IMR-90 (cell line): Measurements from ENCODE around the gene LDLRAD4. TPM values are rescaled to one million over a fixed set of nuclear protein-coding genes. Genes with fewer than 3 reads are reported as not detected.

Experiments
- ATAC-seq: fragments of 200-7000 bp; cut with Tn5 transposase; 2 replicates; pipeline ENCODE4 v1.9.1; 2020; ENCODE audit warnings: low read depth, mild to moderate bottlenecking, moderate library complexity
- BruUV-seq: library from RNA; stranded (reverse); fragments of 400-500 nt; replicated peaks from 2 replicates; lab custom pipeline; 2021; lab: Mats Ljungman, UMichigan
- CTCF ChIA-PET: fragments of 300-600 bp; formaldehyde crosslinking; extraction: SDS; loops from one replicate; lab custom pipeline; 2021; ENCODE audit warnings: antibody characterized with exemption; lab: Yijun Ruan, JAX
- POLR2A ChIA-PET: fragments of 300-600 bp; sonication (Branson Sonifier 250); formaldehyde crosslinking; loops from one replicate; lab custom pipeline; 2022; ENCODE audit warnings: antibody characterized with exemption; ENCODE audit not compliant: unreplicated experiment; lab: Charles Lee
- DNase-seq: peaks from one replicate; pipeline ENCODE4 v3.0.0; 2013
- H2AFZ ChIP-seq: replicated peaks from 2 replicates; pipeline ENCODE3; 2013; ENCODE audit warnings: low read length, mild to moderate bottlenecking; ENCODE audit not compliant: poor library complexity
- H2AK5ac ChIP-seq: 2 replicates; pipeline ENCODE4 v1.6.1; 2013; ENCODE audit warnings: low read depth, low read length, inconsistent platforms
- H2AK9ac ChIP-seq: replicated peaks from 2 replicates; pipeline ENCODE3; 2013; ENCODE audit warnings: mild to moderate bottlenecking, low read depth, low read length, moderate library complexity; ENCODE audit not compliant: poor library complexity
- H2BK120ac ChIP-seq: 2 replicates; pipeline ENCODE4 v1.6.1; 2013; ENCODE audit warnings: low read depth, low read length, inconsistent platforms
- H2BK15ac ChIP-seq: 3 replicates; pipeline ENCODE4 v1.6.1; 2013; ENCODE audit warnings: low read depth, low read length, inconsistent platforms
- H2BK20ac ChIP-seq: 2 replicates; pipeline ENCODE4 v1.6.1; 2013; ENCODE audit warnings: low read depth, mild to moderate bottlenecking, inconsistent platforms, low read length, moderate library complexity
- H2BK5ac ChIP-seq: 2 replicates; pipeline ENCODE4 v1.6.1; 2013; ENCODE audit warnings: mild to moderate bottlenecking, low read depth, low read length, inconsistent platforms; ENCODE audit not compliant: poor library complexity, severe bottlenecking
- H3K14ac ChIP-seq: replicated peaks from 2 replicates; pipeline ENCODE4 v1.6.1; 2013; ENCODE audit warnings: low read depth, low read length, inconsistent platforms
- H3K18ac ChIP-seq: 2 replicates; pipeline ENCODE4 v1.6.1; 2013; ENCODE audit warnings: low read depth, low read length, control low read depth
- H3K23ac ChIP-seq: 2 replicates; pipeline ENCODE4 v1.6.1; 2013; ENCODE audit warnings: low read depth, low read length, inconsistent platforms
- H3K27ac ChIP-seq: 2 replicates; pipeline ENCODE4 v1.5.1; 2013; ENCODE audit warnings: mild to moderate bottlenecking, control low read depth, low read length; ENCODE audit not compliant: insufficient read depth
- H3K27me3 ChIP-seq: 2 replicates; pipeline ENCODE4 v1.6.1; 2013; ENCODE audit warnings: low read length; ENCODE audit not compliant: control insufficient read depth, insufficient read depth
- H3K36me3 ChIP-seq: 2 replicates; pipeline ENCODE4 v1.6.1; 2013; ENCODE audit warnings: low read length, mixed read lengths; ENCODE audit not compliant: control insufficient read depth, insufficient read depth
- H3K4ac ChIP-seq: 2 replicates; pipeline ENCODE4 v1.6.1; 2013; ENCODE audit warnings: low read depth, low read length, inconsistent platforms
- H3K4me1 ChIP-seq: 2 replicates; pipeline ENCODE4 v1.6.1; 2013; ENCODE audit warnings: low read length, mixed read lengths; ENCODE audit not compliant: control insufficient read depth, insufficient read depth
- H3K4me2 ChIP-seq: 2 replicates; pipeline ENCODE4 v1.6.1; 2013; ENCODE audit warnings: low read depth, mild to moderate bottlenecking, control low read depth, low read length, moderate library complexity
- H3K4me3 ChIP-seq: 2 replicates; pipeline ENCODE4 v1.5.1; 2013; ENCODE audit warnings: low read depth, mild to moderate bottlenecking, control low read depth, low read length, moderate library complexity; ENCODE audit not compliant: insufficient read depth
- H3K56ac ChIP-seq: 2 replicates; pipeline ENCODE4 v1.6.1; 2013; ENCODE audit warnings: low read length, inconsistent platforms; ENCODE audit not compliant: insufficient read depth; ENCODE audit errors: extremely low read depth
- H3K79me1 ChIP-seq, 2 experiments: 2 replicates each; pipeline ENCODE4 v1.6.1; 2013; ENCODE audit warnings: low read length in 2 of 2, inconsistent platforms in 1 of 2, low read depth in 1 of 2
- H3K9ac ChIP-seq: 2 replicates; pipeline ENCODE4 v1.6.1; 2013; ENCODE audit warnings: low read depth, low read length, control low read depth
- H3K9me1 ChIP-seq: 2 replicates; pipeline ENCODE4 v1.6.1; 2013; ENCODE audit warnings: low read length, inconsistent platforms; ENCODE audit not compliant: insufficient read depth
- H3K9me3 ChIP-seq: 2 replicates; pipeline ENCODE4 v1.6.1; 2013; ENCODE audit warnings: low read length; ENCODE audit not compliant: control insufficient read depth, insufficient read depth
- H4K20me1 ChIP-seq: 2 replicates; pipeline ENCODE4 v1.6.1; 2013; ENCODE audit warnings: low read length, inconsistent platforms; ENCODE audit not compliant: insufficient read depth
- H4K5ac ChIP-seq: 2 replicates; pipeline ENCODE4 v1.6.1; 2013; ENCODE audit warnings: mild to moderate bottlenecking, low read depth, low read length, control low read depth
- H4K8ac ChIP-seq, 2 experiments: 2 replicates each; pipeline ENCODE4 v1.6.1; 2013; ENCODE audit warnings: low read depth in 2 of 2, low read length in 2 of 2, control low read depth in 1 of 2, inconsistent platforms in 1 of 2
- H4K91ac ChIP-seq: 2 replicates; pipeline ENCODE4 v1.6.1; 2013; ENCODE audit warnings: low read depth, low read length, inconsistent platforms; ENCODE audit not compliant: insufficient read depth
- CEBPB ChIP-seq: IDR thresholded peaks from 2 replicates; pipeline ENCODE4 v1.6.1; 2012; ENCODE audit warnings: low read depth, low read length, improper control_type of control experiment
- CHD1 ChIP-seq: IDR thresholded peaks from 2 replicates; pipeline ENCODE4 v1.6.1; 2012; ENCODE audit warnings: low read depth, low read length, improper control_type of control experiment
- MAZ ChIP-seq: IDR thresholded peaks from 2 replicates; pipeline ENCODE4 v1.6.1; 2012; ENCODE audit warnings: low read depth, mild to moderate bottlenecking, low read length, improper control_type of control experiment, moderate library complexity, borderline replicate concordance
- MXI1 ChIP-seq: IDR thresholded peaks from 2 replicates; pipeline ENCODE4 v1.6.1; 2012; ENCODE audit warnings: low read depth, mild to moderate bottlenecking, low read length, moderate library complexity, borderline replicate concordance
- RFX5 ChIP-seq: IDR thresholded peaks from 2 replicates; pipeline ENCODE4 v1.8.0; 2012; ENCODE audit warnings: low read depth, mild to moderate bottlenecking, low read length, moderate library complexity
- WGBS, 2 experiments: methylation state at CpG; one replicate each; pipeline versions ENCODE4 v1.1.5 to v1.1.7; 2013; ENCODE audit warnings: missing lambda C conversion rate in 2 of 2; ENCODE audit not compliant: insufficient read length in 1 of 2; ENCODE audit errors: extremely low coverage in 2 of 2; 5-methylcytosine and 5-hydroxymethylcytosine counted together
- dilution Hi-C: fragments of 300-500 bp; cut with HindIII; formaldehyde crosslinking; loops from one replicate; pipeline ENCODE4 v1.14.3; 2018; ENCODE audit warnings: low sequenced_read_pairs; ENCODE audit not compliant: unreplicated experiment
- in situ Hi-C: fragments of 300-500 bp; cut with MboI; formaldehyde crosslinking; loops from 3 replicates; pipeline ENCODE4 v1.14.3; 2019; ENCODE audit warnings: low sequenced_read_pairs, inconsistent platforms, mixed read lengths
- intact Hi-C: fragments of 100-400 bp; cut with micrococcal nuclease; formaldehyde crosslinking; loops from 2 replicates; pipeline ENCODE4 v1.10.0; 2022
- polyA plus RNA-seq, 3 experiments: library from polyadenylated mRNA; depleted of rRNA; stranded (reverse); fragments of >200 nt; gene quantifications; 2 replicates each; pipeline ENCODE4 v1.2.3, GENCODE V29; 2012; ENCODE audit warnings: low replicate concordance in 1 of 3
- total RNA-seq: library from RNA; depleted of rRNA; stranded (reverse); fragments of >200 nt; gene quantifications from 2 replicates; pipeline ENCODE4 v1.2.3, GENCODE V29; 2012
- TF ChIP-seq, protein P1 (sequence below): conservative IDR thresholded peaks from 2 replicates; pipeline ENCODE4 v1.5.1; 2012; ENCODE audit warnings: mild to moderate bottlenecking, low read depth, low read length, improper control_type of control experiment

Gene LDLRAD4
- total and polyA plus RNA-seq, 2 of the 4 experiments (the other 2 are of a cell fraction): not detected

DNA sequence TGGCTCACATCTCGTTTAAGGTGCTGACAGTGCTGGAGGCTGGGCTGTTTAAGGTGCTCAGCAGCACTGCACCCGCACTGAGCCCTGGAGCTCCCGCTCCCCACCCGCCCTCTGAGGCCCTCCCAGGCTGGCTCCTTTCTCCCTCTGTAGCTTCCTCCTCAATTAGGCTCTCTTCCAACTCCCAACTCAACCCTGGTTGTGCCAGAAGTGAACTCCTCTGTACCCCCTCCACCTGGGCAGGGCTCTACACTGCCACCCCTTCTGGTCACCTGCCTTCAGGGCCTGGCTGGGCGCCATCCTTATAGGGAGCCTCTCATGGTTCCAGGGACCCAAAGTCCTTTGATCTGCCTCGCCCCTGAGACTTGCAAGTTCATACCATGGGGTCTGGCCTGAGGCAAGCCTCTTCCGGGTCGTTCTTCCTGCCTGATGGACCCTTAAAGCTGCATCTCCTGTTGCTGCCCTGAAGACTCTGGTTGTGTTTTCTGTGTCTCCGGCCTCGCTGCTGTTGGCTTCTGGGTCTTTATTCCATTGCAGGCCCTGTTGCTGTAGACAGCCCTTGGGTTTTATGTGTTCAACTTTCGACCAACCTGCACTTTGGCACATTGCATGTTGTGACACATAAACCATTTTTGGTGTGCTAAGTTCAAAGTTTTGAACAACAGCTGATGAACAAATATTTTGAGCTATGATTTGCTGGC lies 199.6 kb downstream of the LDLRAD4 start:
- 58% methylated on average over 4 of the region's 11 CpGs; no CpG with 5 or more reads in 1 of the 2 experiments for WGBS, 2 experiments
- no peak overlapping the region for H2BK20ac ChIP-seq
- ChIA-PET POLR2A (no interaction called here), CTCF (no interaction called here)
- no peaks in the 10 kb centered on the region for H3K27me3 ChIP-seq
- H2AK5ac ChIP-seq: no peak overlapping the region
- H4K20me1 ChIP-seq: no peaks in the 10 kb centered on the region
- H3K23ac ChIP-seq: no peak overlapping the region
- H2BK15ac ChIP-seq: no peak overlapping the region
- TF ChIP-seq MXI1 (no peak), CHD1 (no peak), CEBPB (no peak), RFX5 (no peak), MAZ (no peak)
- TF ChIP-seq, protein P1, sequence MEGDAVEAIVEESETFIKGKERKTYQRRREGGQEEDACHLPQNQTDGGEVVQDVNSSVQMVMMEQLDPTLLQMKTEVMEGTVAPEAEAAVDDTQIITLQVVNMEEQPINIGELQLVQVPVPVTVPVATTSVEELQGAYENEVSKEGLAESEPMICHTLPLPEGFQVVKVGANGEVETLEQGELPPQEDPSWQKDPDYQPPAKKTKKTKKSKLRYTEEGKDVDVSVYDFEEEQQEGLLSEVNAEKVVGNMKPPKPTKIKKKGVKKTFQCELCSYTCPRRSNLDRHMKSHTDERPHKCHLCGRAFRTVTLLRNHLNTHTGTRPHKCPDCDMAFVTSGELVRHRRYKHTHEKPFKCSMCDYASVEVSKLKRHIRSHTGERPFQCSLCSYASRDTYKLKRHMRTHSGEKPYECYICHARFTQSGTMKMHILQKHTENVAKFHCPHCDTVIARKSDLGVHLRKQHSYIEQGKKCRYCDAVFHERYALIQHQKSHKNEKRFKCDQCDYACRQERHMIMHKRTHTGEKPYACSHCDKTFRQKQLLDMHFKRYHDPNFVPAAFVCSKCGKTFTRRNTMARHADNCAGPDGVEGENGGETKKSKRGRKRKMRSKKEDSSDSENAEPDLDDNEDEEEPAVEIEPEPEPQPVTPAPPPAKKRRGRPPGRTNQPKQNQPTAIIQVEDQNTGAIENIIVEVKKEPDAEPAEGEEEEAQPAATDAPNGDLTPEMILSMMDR: no peak
- no peak overlapping the region for H3K27ac ChIP-seq
- in situ Hi-C loops: no loop called here
- dilution Hi-C loops: no loop called here
- no peak overlapping the region for H4K8ac ChIP-seq
- H2BK120ac ChIP-seq: no peak overlapping the region
- H3K56ac ChIP-seq: no peak overlapping the region
- no peak for ATAC-seq
- no TSS peak for BruUV-seq
- DNase-seq: no peak
- H3K9ac ChIP-seq: no peak overlapping the region
- no peak overlapping the region for H2AFZ ChIP-seq
- H3K9me1 ChIP-seq: no peaks in the 10 kb centered on the region
- no peak overlapping the region for H3K14ac ChIP-seq
- no peak overlapping the region for H3K4me2 ChIP-seq
- no peak overlapping the region for H3K4ac ChIP-seq
- intact Hi-C loops: no loop called here
- no peaks in the 10 kb centered on the region for H3K79me1 ChIP-seq
- H3K36me3 ChIP-seq: no peaks in the 10 kb centered on the region
- no peak overlapping the region for H4K5ac ChIP-seq
- no peak overlapping the region for H3K18ac ChIP-seq
- H2AK9ac ChIP-seq: no peak overlapping the region
- H2BK5ac ChIP-seq: no peak overlapping the region
- no peak overlapping the region for H4K91ac ChIP-seq
- no peak overlapping the region for H3K4me3 ChIP-seq
- no peaks in the 10 kb centered on the region for H3K4me1 ChIP-seq
- no peaks in the 10 kb centered on the region for H3K9me3 ChIP-seq
